H1 (cell line): Measurements from ENCODE around the gene RNF111. TPM values are rescaled to one million over a fixed set of nuclear protein-coding genes. Genes with fewer than 3 reads are reported as not detected.

ENCODE experiments used
- CTCF ChIA-PET: fragments of 300-600 bp; sonication (Branson Sonifier 250); formaldehyde crosslinking; loops from one replicate; lab custom pipeline; 2021; ENCODE audit not compliant: partially characterized antibody; lab: Charles Lee
- POLR2A ChIA-PET: fragments of 300-600 bp; sonication (Branson Sonifier 250); formaldehyde crosslinking; loops from one replicate; lab custom pipeline; 2021; ENCODE audit warnings: inconsistent platforms; ENCODE audit not compliant: partially characterized antibody; lab: Charles Lee
- DNase-seq, 2 experiments: peaks; one replicate each; pipeline versions ENCODE4 v3.0.0 to v3.0.0-alpha.2; 2010 to 2022; ENCODE audit warnings: low spot score in 2 of 2, low read depth in 1 of 2, mixed read lengths in 1 of 2
- FAIRE-seq: peaks from 2 replicates; lab custom pipeline; 2011; peaks lifted over from hg19 to GRCh38; lab: Jason Lieb, UNC
- H2AFZ ChIP-seq: 2 replicates; pipeline ENCODE4 v1.8.1; 2012; ENCODE audit warnings: low read length, inconsistent platforms
- H2AK5ac ChIP-seq: 2 replicates; pipeline ENCODE4 v1.6.1; 2013; ENCODE audit warnings: low read depth, low read length
- H2BK120ac ChIP-seq: replicated peaks from 2 replicates; pipeline ENCODE3; 2013; ENCODE audit warnings: low read depth, low read length, inconsistent platforms
- H2BK12ac ChIP-seq: 2 replicates; pipeline ENCODE4 v1.6.1; 2013; ENCODE audit warnings: low read depth, low read length
- H2BK15ac ChIP-seq: 2 replicates; pipeline ENCODE4 v1.6.1; 2013; ENCODE audit warnings: low read length
- H2BK20ac ChIP-seq: 2 replicates; pipeline ENCODE4 v1.6.1; 2013; ENCODE audit warnings: low read length
- H2BK5ac ChIP-seq: 2 replicates; pipeline ENCODE4 v1.6.1; 2013; ENCODE audit warnings: low read depth, low read length
- H3K14ac ChIP-seq: 2 replicates; pipeline ENCODE4 v1.6.1; 2013; ENCODE audit warnings: inconsistent platforms; ENCODE audit not compliant: insufficient read length
- H3K18ac ChIP-seq: 2 replicates; pipeline ENCODE4 v1.6.1; 2013; ENCODE audit warnings: low read length; ENCODE audit errors: extremely low read depth
- H3K23ac ChIP-seq: 2 replicates; pipeline ENCODE4 v1.6.1; 2013; ENCODE audit warnings: inconsistent platforms; ENCODE audit not compliant: insufficient read length
- H3K23me2 ChIP-seq: 2 replicates; pipeline ENCODE4 v1.6.1; 2013; ENCODE audit warnings: low read depth, low read length
- H3K27ac ChIP-seq: 2 replicates; pipeline ENCODE4 v1.6.1; 2011; ENCODE audit warnings: low read depth, low read length, inconsistent platforms
- H3K27me3 ChIP-seq, 4 experiments: replicated peaks in 1 of 4; 1 replicate in 1 of 4; 2 replicates in 3 of 4; pipeline versions ENCODE4 v1.6.1 to v1.8.1; 2011 to 2013; ENCODE audit warnings: low read length in 3 of 4, mild to moderate bottlenecking in 3 of 4, inconsistent platforms in 2 of 4, mixed read lengths in 2 of 4, moderate library complexity in 1 of 4; ENCODE audit not compliant: control insufficient read depth in 3 of 4, insufficient read depth in 3 of 4; ENCODE audit errors: extremely low read depth in 1 of 4
- H3K36me3 ChIP-seq, 4 experiments: 2 replicates each; pipeline versions ENCODE4 v1.6.1 to v1.8.1; 2011 to 2013; ENCODE audit warnings: mild to moderate bottlenecking in 4 of 4, low read length in 3 of 4, moderate library complexity in 2 of 4, control low read depth in 1 of 4, inconsistent platforms in 1 of 4; ENCODE audit not compliant: insufficient read depth in 4 of 4, control insufficient read depth in 2 of 4
- H3K4ac ChIP-seq: replicated peaks from 2 replicates; pipeline ENCODE3; 2013; ENCODE audit warnings: low read length, low read depth, mixed read lengths, inconsistent platforms; ENCODE audit not compliant: insufficient read length
- H3K4me1 ChIP-seq, 4 experiments: replicated peaks in 1 of 4; 1 replicate in 1 of 4; 2 replicates in 3 of 4; pipeline versions ENCODE4 v1.6.1 to v1.8.1; 2011 to 2013; ENCODE audit warnings: low read length in 3 of 4, inconsistent platforms in 2 of 4, mixed read lengths in 1 of 4; ENCODE audit not compliant: insufficient read depth in 4 of 4, control insufficient read depth in 3 of 4
- H3K4me2 ChIP-seq, 2 experiments: 2 replicates each; pipeline versions ENCODE4 v1.6.1 to v1.8.1; 2011 to 2013; ENCODE audit warnings: low read depth in 2 of 2, low read length in 2 of 2, control low read depth in 1 of 2, inconsistent platforms in 1 of 2, mild to moderate bottlenecking in 1 of 2; ENCODE audit not compliant: insufficient read depth in 1 of 2
- H3K4me3 ChIP-seq, 4 experiments: fragments of 200-600, 300-600 bp in 1 of 4; sonication (generic), shearing (Covaris generic), sonication (Bioruptor Twin) in 1 of 4; 2 replicates each; pipeline versions ENCODE4 v1.5.1 to v1.8.1; 2011 to 2016; ENCODE audit warnings: low read length in 4 of 4, low read depth in 3 of 4, control low read depth in 2 of 4, inconsistent platforms in 2 of 4, mild to moderate bottlenecking in 2 of 4, mixed read lengths in 1 of 4, moderate library complexity in 1 of 4; ENCODE audit not compliant: insufficient read depth in 2 of 4; ENCODE audit errors: extremely low read depth in 1 of 4
- H3K56ac ChIP-seq: replicated peaks from 2 replicates; pipeline ENCODE3; 2013; ENCODE audit warnings: low read depth, mild to moderate bottlenecking, mixed read lengths, low read length, inconsistent platforms; ENCODE audit not compliant: insufficient read length
- H3K79me1 ChIP-seq: 2 replicates; pipeline ENCODE4 v1.6.1; 2013; ENCODE audit warnings: low read depth, low read length, control low read depth
- H3K79me2 ChIP-seq, 2 experiments: 2 replicates each; pipeline versions ENCODE4 v1.6.1 to v1.8.1; 2012 to 2013; ENCODE audit warnings: low read length in 2 of 2, mild to moderate bottlenecking in 2 of 2, inconsistent platforms in 1 of 2; ENCODE audit not compliant: insufficient read depth in 2 of 2, control insufficient read depth in 1 of 2
- H3K9ac ChIP-seq, 4 experiments: replicated peaks in 1 of 4; 1 replicate in 1 of 4; 2 replicates in 3 of 4; pipeline versions ENCODE4 v1.6.1 to v1.8.1; 2011 to 2013; ENCODE audit warnings: low read depth in 3 of 4, low read length in 3 of 4, control low read depth in 2 of 4, mild to moderate bottlenecking in 2 of 4, moderate library complexity in 2 of 4, inconsistent platforms in 1 of 4; ENCODE audit errors: extremely low read depth in 1 of 4
- H3K9me3 ChIP-seq, 2 experiments: 2 replicates each; pipeline versions ENCODE4 v1.6.1 to v1.8.1; 2012 to 2013; ENCODE audit warnings: mild to moderate bottlenecking in 2 of 2, moderate library complexity in 2 of 2, control low read depth in 1 of 2, inconsistent platforms in 1 of 2, low read depth in 1 of 2, low read length in 1 of 2, mixed read lengths in 1 of 2; ENCODE audit not compliant: insufficient read depth in 2 of 2
- H4K20me1 ChIP-seq, 2 experiments: replicated peaks in 1 of 2; 2 replicates each; pipeline versions ENCODE3 to v1.8.1; 2011 to 2013; ENCODE audit warnings: inconsistent platforms in 2 of 2, low read length in 2 of 2, mild to moderate bottlenecking in 1 of 2; ENCODE audit not compliant: insufficient read depth in 2 of 2, control insufficient read depth in 1 of 2
- H4K5ac ChIP-seq: 2 replicates; pipeline ENCODE4 v1.6.1; 2013; ENCODE audit warnings: low read length, low read depth, mixed read lengths, inconsistent platforms; ENCODE audit not compliant: insufficient read length
- H4K8ac ChIP-seq: 2 replicates; pipeline ENCODE4 v1.8.0; 2013; ENCODE audit warnings: mild to moderate bottlenecking, moderate library complexity, low read length, inconsistent platforms; ENCODE audit not compliant: insufficient read depth; ENCODE audit errors: extremely low read depth
- H4K91ac ChIP-seq: replicated peaks from 2 replicates; pipeline ENCODE3; 2013; ENCODE audit warnings: low read length, mixed read lengths, inconsistent platforms; ENCODE audit not compliant: insufficient read length
- CTBP2 ChIP-seq: IDR thresholded peaks from 2 replicates; pipeline ENCODE4 v1.7.0; 2011; ENCODE audit warnings: borderline replicate concordance, mild to moderate bottlenecking, moderate library complexity, mixed read lengths, low read length; ENCODE audit not compliant: insufficient read depth, insufficient read length
- CTCF ChIP-seq, 3 experiments: IDR thresholded peaks; 1 replicate in 2 of 3; 2 replicates in 1 of 3; pipeline versions ENCODE4 v1.5.1 to v1.6.1; 2011; ENCODE audit warnings: low read length in 3 of 3, mild to moderate bottlenecking in 3 of 3, inconsistent platforms in 2 of 3, low read depth in 1 of 3, moderate library complexity in 1 of 3; ENCODE audit not compliant: insufficient read depth in 1 of 3; ENCODE audit errors: control extremely low read depth in 1 of 3
- EGR1 ChIP-seq: IDR thresholded peaks from 2 replicates; pipeline ENCODE4 v1.6.1; 2011; ENCODE audit warnings: low read depth, low read length, borderline replicate concordance
- JUND ChIP-seq: IDR thresholded peaks from 2 replicates; pipeline ENCODE4 v1.6.1; 2011; ENCODE audit warnings: mild to moderate bottlenecking, improper control_type of control experiment, low read length
- RAD21 ChIP-seq, 2 experiments: IDR thresholded peaks in 1 of 2; conservative IDR thresholded peaks in 1 of 2; 2 replicates each; pipeline ENCODE4 v1.6.1; 2011; ENCODE audit warnings: low read depth in 2 of 2, low read length in 2 of 2, improper control_type of control experiment in 1 of 2, inconsistent platforms in 1 of 2, mild to moderate bottlenecking in 1 of 2, moderate library complexity in 1 of 2
- SIN3A ChIP-seq, 2 experiments: IDR thresholded peaks in 1 of 2; conservative IDR thresholded peaks in 1 of 2; 2 replicates each; pipeline ENCODE4 v1.6.1; 2011 to 2012; ENCODE audit warnings: low read length in 2 of 2, improper control_type of control experiment in 1 of 2, low read depth in 1 of 2, mild to moderate bottlenecking in 1 of 2
- WGBS, 2 experiments: shearing (Covaris generic) in 1 of 2; methylation state at CpG; one replicate each; pipeline versions ENCODE4 v1.1.6 to v1.1.7; 2013 to 2015; ENCODE audit warnings: low lambda C conversion rate in 2 of 2, mixed read lengths in 2 of 2, inconsistent platforms in 1 of 2, low coverage in 1 of 2, missing lambda C conversion rate in 1 of 2; ENCODE audit not compliant: insufficient replicate concordance in 2 of 2, insufficient coverage in 1 of 2, insufficient read length in 1 of 2; ENCODE audit errors: extremely low coverage in 1 of 2, missing lambda C conversion rate in 1 of 2; 5-methylcytosine and 5-hydroxymethylcytosine counted together
- polyA plus RNA-seq, 7 experiments: library from polyadenylated mRNA; depleted of rRNA in 3 of 7; stranded (reverse) in 5 of 7; unstranded in 2 of 7; fragments of >200 nt in 5 of 7; fragments of 200-250 nt in 2 of 7; gene quantifications; 1 replicate in 5 of 7; 2 replicates in 1 of 7; 4 replicates in 1 of 7; pipeline versions ENCODE4 v1.2.1 to v1.2.3, GENCODE V29; 2011 to 2013; ENCODE audit warnings: missing spikeins in 2 of 7, mixed read lengths in 2 of 7
- total RNA-seq: library from RNA; stranded (reverse); fragmentation: NEBNext Ultra II Directional; extraction: Animal tissue kit (Norgen Biotek cat#: 25700); gene quantifications from 2 replicates; pipeline ENCODE4 v1.2.1, GENCODE V29; 2021

The RNF111 gene
- total and polyA plus RNA-seq, 2 of the 8 experiments (the other 6 are each of a cell fraction or from before 2014, with no cell fraction given): 18.5 to 26.6 TPM

GRCh38 chr15:58957101-58957973 lies 30.1 kb upstream of the RNF111 start:
- Histone ChIP-seq H3K23ac (no peak overlapping the region), H2BK20ac (no peak overlapping the region), H4K20me1 (no peaks in the 10 kb centered on the region), H3K23me2 (no peaks in the 10 kb centered on the region), H3K14ac (no peak overlapping the region), H2BK12ac (no peak overlapping the region)
- CTCF ChIA-PET: interaction anchor here (0.7 to 2.9 kb wide), 17 partner anchors 9 to 739 kb away, joined by 3 to 11 read pairs (median 3); no protein-coding TSS in a partner anchor
- peak in 1 of 2 experiments; percentile 71 for DNase-seq
- TF ChIP-seq EGR1 (no peak), RAD21 (IDR thresholded peaks at IDR 0.05 in 1 of 2, conservative IDR thresholded peaks at IDR 0.05 in 1 of 2; ENCODE audit: low read depth in 2 of 2, low read length in 2 of 2) (peak; percentile 73 to 80), CTBP2 (no peak), JUND (no peak), CTCF (IDR thresholded peaks at IDR 0.05; ENCODE audit: control extremely low read depth in 1 of 3, insufficient read depth in 1 of 3, low read depth in 1 of 3, low read length in 3 of 3) (peak in 2 of 3 experiments; percentile 87 to 95; a peak in 3 of 4 replicates), SIN3A (conservative IDR thresholded peaks at IDR 0.05 in 1 of 2, IDR thresholded peaks at IDR 0.05 in 1 of 2; ENCODE audit: low read depth in 1 of 2, low read length in 2 of 2) (0 out of 4 replicates have a peak, but pooled peaks of 1 of the 2 experiments have one; percentile 27)
- TF ChIP-seq, all 59 proteins: peak for 3
- FAIRE-seq: peak; percentile 90
- Histone ChIP-seq H2AK5ac (no peak overlapping the region), H3K9ac (no peak overlapping the region), H3K27me3 (no peaks in the 10 kb centered on the region), H2BK15ac (no peak overlapping the region), H3K4ac (no peak overlapping the region), H3K79me2 (no peaks in the 10 kb centered on the region), H4K8ac (no peak overlapping the region), H3K4me3 (no peak overlapping the region), H2AFZ (peak overlapping the region; percentile 87), H3K4me2 (no peak overlapping the region), H4K91ac (no peak overlapping the region), H3K9me3 (no peaks in the 10 kb centered on the region), H3K36me3 (no peaks in the 10 kb centered on the region), H3K18ac (no peak overlapping the region), H2BK120ac (no peak overlapping the region), H3K79me1 (no peaks in the 10 kb centered on the region), H3K27ac (no peak overlapping the region), H4K5ac (no peak overlapping the region), H3K4me1 (peaks cover 0 to 4% (median 0%) of the 10 kb centered on the region in 4 experiments; a peak in 2 of 7 replicates), H2BK5ac (no peak overlapping the region; the same call in 1 of the 2 replicates), H3K56ac (no peak overlapping the region)
- WGBS, 2 experiments: 52% methylated on average over 8 of the region's 8 CpGs; no CpG with 5 or more reads in 1 of the 2 experiments
- POLR2A ChIA-PET: no interaction called here
